ENCODE data around the gene GPR157. TPM values are rescaled to one million over a fixed set of nuclear protein-coding genes. Genes with fewer than 3 reads are reported as not detected.

GPR157 gene
- total and polyA plus RNA-seq, 2 donors (not counting 1 experiment from before 2014, with no cell fraction given), result 2.0 to 21.2 TPM

- Mint-ChIP-seq H3K27ac (peak overlapping the region; percentile 8), H3K4me3 (no peak overlapping the region)
These were observed 68.8 kb downstream of the GPR157 start for GRCh38 chr1:9059891-9060744.

More at GRCh38 chr1:9059891-9060744, 68.8 kb downstream of the GPR157 start:
- Histone ChIP-seq H3K9ac (ENCODE audit: low read length) (no peak overlapping the region), H3K36me3 (replicated peaks in 1 of 2; ENCODE audit: control extremely low read depth in 1 of 2, control insufficient read depth in 1 of 2, extremely low read depth in 1 of 2, insufficient read depth in 2 of 2, low read length in 1 of 2) (peaks cover 2 to 3% of the 10 kb centered on the region in 2 experiments), H3K9me3 (ENCODE audit: control extremely low read depth in 1 of 3, control insufficient read depth in 2 of 3, insufficient read depth in 1 of 3, low read length in 2 of 3) (no peaks in the 10 kb centered on the region), H3K4me2 (replicated peaks; ENCODE audit: low read depth, low read length, poor library complexity, severe bottlenecking) (no peak overlapping the region), H4K20me1 (ENCODE audit: control insufficient read depth, insufficient read depth, low read length, poor library complexity, severe bottlenecking) (no peaks in the 10 kb centered on the region), H3K27ac (ENCODE audit: low read length in 2 of 2) (no peak overlapping the region), H2AFZ (ENCODE audit: insufficient read depth, low read depth, low read length, poor library complexity, severe bottlenecking) (no peak overlapping the region), H3K27me3 (replicated peaks in 1 of 4; ENCODE audit: control extremely low read depth in 1 of 4, control insufficient read depth in 3 of 4, insufficient read depth in 4 of 4, low read length in 3 of 4) (no peaks in the 10 kb centered on the region), H3K4me3 (ENCODE audit: control extremely low read depth in 1 of 5, extremely low read depth in 1 of 5, insufficient read depth in 1 of 5, low read depth in 2 of 5, low read length in 4 of 5) (no peak overlapping the region), H3K79me2 (ENCODE audit: control insufficient read depth, insufficient read depth, low read length) (peaks cover 16% of the 10 kb centered on the region), H3K4me1 (ENCODE audit: control insufficient read depth in 2 of 2, insufficient read depth in 2 of 2, low read length in 2 of 2) (peaks cover 8 to 15% of the 10 kb centered on the region in 2 donors)
- intact Hi-C loops (cut with micrococcal nuclease), result no loop called here
- H3K4me1 Mint-ChIP-seq, result peaks cover 27% of the 10 kb centered on the region
- H3K9me3 Mint-ChIP-seq (ENCODE audit: insufficient read depth), result no peaks in the 10 kb centered on the region
- ATAC-seq (ENCODE audit: low read depth) (no peak), DNase-seq (no peak)
- POLR2A ChIA-PET, result no interaction called here
- 95% methylated on average over 2 of the region's 4 CpGs for WGBS (ENCODE audit: insufficient coverage)
- no peaks in the 10 kb centered on the region for H3K27me3 Mint-ChIP-seq
- TF ChIP-seq EZH2 (IDR thresholded peaks at IDR 0.05; ENCODE audit: borderline replicate concordance, insufficient read depth, low read depth, low read length, poor library complexity, severe bottlenecking) (no peak), CTCF (IDR thresholded peaks at IDR 0.05) (no peak)
- CTCF ChIA-PET, result interaction anchor here (0.7 to 1.6 kb wide), 2 partner anchors 10 to 16 kb away, joined by 3 to 6 read pairs; no protein-coding TSS in a partner anchor

Measured in B cell (primary cell).